T-cell (primary cell): ENCODE measurements around the gene PLEKHH2. TPM values are rescaled to one million over a fixed set of nuclear protein-coding genes. Genes with fewer than 3 reads are reported as not detected.
"Not testable (repeated sequence)": the region's sequence is repeated elsewhere in the genome, so short reads cannot be mapped to it uniquely, and the experiment has no call there.

Experiments used
- ATAC-seq, 4 experiments: fragments of 200-7000 bp in 3 of 4; fragments of 150-1000 bp in 1 of 4; cut with Tn5 transposase; replicated peaks in 1 of 4; 1 replicate in 3 of 4; 2 replicates in 1 of 4; pipeline ENCODE4 v1.10.0; 2021; ENCODE audit warnings: moderate library complexity in 3 of 4, mild to moderate bottlenecking in 2 of 4, moderate number of reproducible peaks in 1 of 4
- CTCF ChIA-PET, 2 donors: fragments of 300-600 bp; sonication (Branson Sonifier 250); formaldehyde crosslinking; loops; one replicate each; lab custom pipeline; 2022; ENCODE audit warnings: antibody characterized with exemption in 2 of 2; lab: Charles Lee
- POLR2A ChIA-PET, 2 donors: fragments of 300-600 bp; sonication (Branson Sonifier 250); formaldehyde crosslinking; loops; one replicate each; lab custom pipeline; 2022; ENCODE audit warnings: antibody characterized with exemption in 2 of 2; lab: Charles Lee
- DNase-seq, 35 experiments: peaks; one replicate each; pipeline versions ENCODE4 v3.0.0 to v3.0.0-alpha.2; 2013 to 2023
- H3K27ac ChIP-seq: one replicate; pipeline ENCODE4 v1.5.1; 2013; ENCODE audit warnings: low read length
- H3K27me3 ChIP-seq, 2 experiments: replicated peaks in 1 of 2; 1 replicate in 1 of 2; 2 replicates in 1 of 2; pipeline versions ENCODE4 v1.6.1 to v1.7.0; 2013; ENCODE audit warnings: low read length in 1 of 2, mixed read lengths in 1 of 2; ENCODE audit not compliant: control insufficient read depth in 2 of 2, insufficient read depth in 2 of 2; ENCODE audit errors: extremely low read depth in 1 of 2
- H3K36me3 ChIP-seq, 2 donors: 1 replicate in 1 of 2; 2 replicates in 1 of 2; pipeline versions ENCODE4 v1.6.1 to v1.7.0; 2013; ENCODE audit warnings: low read length in 1 of 2; ENCODE audit not compliant: control insufficient read depth in 2 of 2, insufficient read depth in 1 of 2; ENCODE audit errors: extremely low read depth in 1 of 2
- H3K4me1 ChIP-seq, 2 experiments: 1 replicate in 1 of 2; 2 replicates in 1 of 2; pipeline versions ENCODE4 v1.6.1 to v1.7.0; 2013; ENCODE audit warnings: low read length in 2 of 2, mixed read lengths in 1 of 2; ENCODE audit not compliant: insufficient read depth in 2 of 2, control insufficient read depth in 1 of 2; ENCODE audit errors: extremely low read depth in 1 of 2
- H3K4me3 ChIP-seq, 2 donors: 1 replicate in 1 of 2; 2 replicates in 1 of 2; pipeline versions ENCODE4 v1.5.1 to v1.7.0; 2013; ENCODE audit warnings: mild to moderate bottlenecking in 2 of 2, low read length in 1 of 2, moderate library complexity in 1 of 2; ENCODE audit not compliant: control insufficient read depth in 1 of 2; ENCODE audit errors: extremely low read depth in 1 of 2
- H3K9me3 ChIP-seq: 2 replicates; pipeline ENCODE4 v1.7.0; 2013
- H3K27ac Mint-ChIP-seq, 2 donors: one replicate each; pipeline ENCODE4 v1.8.0; 2020 to 2021; ENCODE audit warnings: mild to moderate bottlenecking in 2 of 2, mixed read lengths in 2 of 2
- H3K27me3 Mint-ChIP-seq, 2 donors: one replicate each; pipeline ENCODE4 v1.8.0; 2021 to 2022; ENCODE audit warnings: mixed read lengths in 2 of 2
- H3K36me3 Mint-ChIP-seq: one replicate; pipeline ENCODE4 v1.8.0; 2021; ENCODE audit warnings: mixed read lengths
- H3K4me1 Mint-ChIP-seq, 3 donors: one replicate each; pipeline ENCODE4 v1.8.0; 2020 to 2022; ENCODE audit warnings: mixed read lengths in 3 of 3, mild to moderate bottlenecking in 1 of 3
- H3K4me3 Mint-ChIP-seq, 3 donors: one replicate each; pipeline ENCODE4 v1.8.0; 2020 to 2022; ENCODE audit warnings: mild to moderate bottlenecking in 3 of 3, mixed read lengths in 3 of 3, moderate library complexity in 3 of 3
- H3K9me3 Mint-ChIP-seq, 3 donors: one replicate each; pipeline ENCODE4 v1.8.0; 2020 to 2022; ENCODE audit warnings: mixed read lengths in 3 of 3
- WGBS: methylation state at CpG from one replicate; pipeline ENCODE4 v1.1.5; 2013; ENCODE audit warnings: missing lambda C conversion rate; ENCODE audit not compliant: insufficient coverage; 5-methylcytosine and 5-hydroxymethylcytosine counted together
- total RNA-seq, 35 experiments: library from RNA in 6 of 35; stranded (reverse) in 6 of 35; fragments of 120-200 nt in 1 of 35; gene quantifications; one replicate each; pipeline versions ENCODE4 v1.2.1 to v1.2.4 and lab custom pipeline; 2013 to 2026

PLEKHH2 gene
- total RNA-seq, 5 donors from 2014 or later (not counting 1 experiment from before 2014, with no cell fraction given) = 0.96 to 3.1 (median 2.2) TPM

- H3K36me3 ChIP-seq, H3K27me3 ChIP-seq, H3K4me3 ChIP-seq, H3K27ac Mint-ChIP-seq, DNase-seq, H3K27me3 Mint-ChIP-seq, H3K4me3 Mint-ChIP-seq, CTCF ChIA-PET, H3K9me3 Mint-ChIP-seq, H3K27ac ChIP-seq, H3K9me3 ChIP-seq, H3K36me3 Mint-ChIP-seq, ATAC-seq: not testable (repeated sequence)
- WGBS = no CpG with 5 or more reads among the region's 1 CpG
- H3K4me1 ChIP-seq = peaks cover 0 to 12% of the 10 kb centered on the region in 2 experiments
- POLR2A ChIA-PET = interaction anchor here in 1 of 2 donors (0.7 kb wide), 1 partner anchor 8 kb away, joined by 3 read pairs; no protein-coding TSS in a partner anchor
- H3K4me1 Mint-ChIP-seq = peaks cover 13 to 20% (median 16%) of the 10 kb centered on the region in 3 donors
Measured at GRCh38 chr2:43600596-43600995, 36.5 kb upstream of the PLEKHH2 start.

- ChIA-PET CTCF (interaction anchor here (0.6 to 1.9 kb wide), 4 partner anchors 8 to 764 kb away, joined by 3 to 9 read pairs (median 4); no protein-coding TSS in a partner anchor), POLR2A (interaction anchor here in 1 of 2 donors (0.6 kb wide), 1 partner anchor 380 kb away, joined by 3 read pairs; no protein-coding TSS in a partner anchor)
- Mint-ChIP-seq H3K4me3 (no peak overlapping the region), H3K36me3 (no peaks in the 10 kb centered on the region), H3K27me3 (no peaks in the 10 kb centered on the region), H3K27ac (peak overlapping the region in 1 of 2 donors; percentile 74), H3K9me3 (no peaks in the 10 kb centered on the region), H3K4me1 (peaks cover 5 to 7% (median 5%) of the 10 kb centered on the region in 3 donors)
- H3K27me3 ChIP-seq = no peaks in the 10 kb centered on the region
- no peak overlapping the region for H3K27ac ChIP-seq
- WGBS = no CpG with 5 or more reads among the region's 4 CpGs
- H3K4me1 ChIP-seq = no peaks in the 10 kb centered on the region
- H3K9me3 ChIP-seq = no peaks in the 10 kb centered on the region
- H3K36me3 ChIP-seq = no peaks in the 10 kb centered on the region
- peak in 2 of 4 experiments; percentile 24 to 35 for ATAC-seq
- no peak overlapping the region for H3K4me3 ChIP-seq
- peak in 1 of 35 experiments; percentile 9 for DNase-seq
Measured at GRCh38 chr2:43604674-43605073, 32.4 kb upstream of the PLEKHH2 start.

- peak; percentile 65 to 78 (median 70) for ATAC-seq
- Mint-ChIP-seq H3K27me3 (no peaks in the 10 kb centered on the region), H3K9me3 (no peaks in the 10 kb centered on the region), H3K4me1 (peaks cover 5 to 7% (median 5%) of the 10 kb centered on the region in 3 donors), H3K36me3 (no peaks in the 10 kb centered on the region), H3K27ac (peak overlapping the region in 1 of 2 donors; percentile 74), H3K4me3 (no peak overlapping the region)
- Histone ChIP-seq H3K27me3 (no peaks in the 10 kb centered on the region), H3K4me1 (no peaks in the 10 kb centered on the region), H3K4me3 (no peak overlapping the region), H3K36me3 (no peaks in the 10 kb centered on the region), H3K27ac (no peak overlapping the region), H3K9me3 (no peaks in the 10 kb centered on the region)
- whole genome bisulfite sequencing = no CpG with 5 or more reads among the region's 2 CpGs
- peak in 6 of 35 experiments; percentile 7 to 46 (median 14) for DNase-seq
- ChIA-PET POLR2A (no interaction called here), CTCF (interaction anchor here (1.0 to 1.9 kb wide), 2 partner anchors 9 to 375 kb away, joined by 4 to 9 read pairs; no protein-coding TSS in a partner anchor)
Measured at GRCh38 chr2:43605079-43605655, 31.9 kb upstream of the PLEKHH2 start.

GRCh38 chr2:43605851-43606250 lies 31.2 kb upstream of the PLEKHH2 start:
- no peak overlapping the region for H3K4me3 Mint-ChIP-seq
- WGBS = 100% methylated on average over 2 of the region's 5 CpGs

GRCh38 chr2:43609290-43609918 lies 27.7 kb upstream of the PLEKHH2 start:
- no peaks in the 10 kb centered on the region for H3K36me3 ChIP-seq
- H3K27ac ChIP-seq = no peak overlapping the region
- no peaks in the 10 kb centered on the region for H3K9me3 ChIP-seq
- no peaks in the 10 kb centered on the region for H3K4me1 ChIP-seq
- peaks cover 5 to 7% (median 5%) of the 10 kb centered on the region in 3 donors for H3K4me1 Mint-ChIP-seq
- no peak overlapping the region for H3K4me3 ChIP-seq
- WGBS = 95% methylated on average over 2 of the region's 6 CpGs
- peaks cover 0 to 3% of the 10 kb centered on the region in 2 experiments for H3K27me3 ChIP-seq
- ChIA-PET CTCF (interaction anchor here (0.6 to 1.1 kb wide), 6 partner anchors 12 to 749 kb away, joined by 3 to 5 read pairs (median 3); partner anchors contain the start of gene PLEKHH2 (in 1 of the 2)), POLR2A (interaction anchor here in 1 of 2 donors (0.6 kb wide), 1 partner anchor 9 kb away, joined by 3 read pairs; no protein-coding TSS in a partner anchor)
- H3K27me3 Mint-ChIP-seq = no peaks in the 10 kb centered on the region
- no peaks in the 10 kb centered on the region for H3K9me3 Mint-ChIP-seq
- H3K36me3 Mint-ChIP-seq = no peaks in the 10 kb centered on the region
- no peak overlapping the region for H3K4me3 Mint-ChIP-seq
- ATAC-seq (peak; percentile 57 to 68 (median 62)), DNase-seq (peak in 9 of 35 experiments; percentile 4 to 72 (median 13))
- no peak overlapping the region for H3K27ac Mint-ChIP-seq

More at GRCh38 chr2:43605851-43606250, 31.2 kb upstream of the PLEKHH2 start:
- no peak for DNase-seq
- H3K4me1 Mint-ChIP-seq = peaks cover 5 to 7% (median 5%) of the 10 kb centered on the region in 3 donors
- ChIA-PET POLR2A (no interaction called here), CTCF (interaction anchor here (0.5 to 1.9 kb wide), 2 partner anchors 9 to 38 kb away, joined by 7 to 9 read pairs; no protein-coding TSS in a partner anchor)
- H3K27ac Mint-ChIP-seq = no peak overlapping the region
- no peaks in the 10 kb centered on the region for H3K27me3 Mint-ChIP-seq
- Histone ChIP-seq H3K4me1 (no peaks in the 10 kb centered on the region), H3K4me3 (no peak overlapping the region), H3K36me3 (no peaks in the 10 kb centered on the region), H3K27ac (no peak overlapping the region), H3K9me3 (no peaks in the 10 kb centered on the region), H3K27me3 (no peaks in the 10 kb centered on the region)
- ATAC-seq = no peak
- no peaks in the 10 kb centered on the region for H3K36me3 Mint-ChIP-seq
- no peaks in the 10 kb centered on the region for H3K9me3 Mint-ChIP-seq

GRCh38 chr2:43610361-43610760 lies 26.7 kb upstream of the PLEKHH2 start:
- Mint-ChIP-seq H3K36me3 (no peaks in the 10 kb centered on the region), H3K4me1 (no peaks in the 10 kb centered on the region), H3K27me3 (no peaks in the 10 kb centered on the region), H3K4me3 (no peak overlapping the region), H3K27ac (no peak overlapping the region), H3K9me3 (no peaks in the 10 kb centered on the region)
- Histone ChIP-seq H3K4me3 (no peak overlapping the region), H3K27ac (no peak overlapping the region), H3K4me1 (no peaks in the 10 kb centered on the region), H3K36me3 (no peaks in the 10 kb centered on the region), H3K9me3 (no peaks in the 10 kb centered on the region), H3K27me3 (peaks cover 0 to 3% of the 10 kb centered on the region in 2 experiments)
- 88% methylated on average over 2 of the region's 4 CpGs for WGBS
- CTCF ChIA-PET = no interaction called here
- POLR2A ChIA-PET = no interaction called here
- ATAC-seq = no peak
- no peak for DNase-seq
